ENCODE measurements around the gene POLR1D. TPM values are rescaled to one million over a fixed set of nuclear protein-coding genes. Genes with fewer than 3 reads are reported as not detected.

The POLR1D gene
- total RNA-seq, 1 donor from 2014 or later = 140 TPM

DNA sequence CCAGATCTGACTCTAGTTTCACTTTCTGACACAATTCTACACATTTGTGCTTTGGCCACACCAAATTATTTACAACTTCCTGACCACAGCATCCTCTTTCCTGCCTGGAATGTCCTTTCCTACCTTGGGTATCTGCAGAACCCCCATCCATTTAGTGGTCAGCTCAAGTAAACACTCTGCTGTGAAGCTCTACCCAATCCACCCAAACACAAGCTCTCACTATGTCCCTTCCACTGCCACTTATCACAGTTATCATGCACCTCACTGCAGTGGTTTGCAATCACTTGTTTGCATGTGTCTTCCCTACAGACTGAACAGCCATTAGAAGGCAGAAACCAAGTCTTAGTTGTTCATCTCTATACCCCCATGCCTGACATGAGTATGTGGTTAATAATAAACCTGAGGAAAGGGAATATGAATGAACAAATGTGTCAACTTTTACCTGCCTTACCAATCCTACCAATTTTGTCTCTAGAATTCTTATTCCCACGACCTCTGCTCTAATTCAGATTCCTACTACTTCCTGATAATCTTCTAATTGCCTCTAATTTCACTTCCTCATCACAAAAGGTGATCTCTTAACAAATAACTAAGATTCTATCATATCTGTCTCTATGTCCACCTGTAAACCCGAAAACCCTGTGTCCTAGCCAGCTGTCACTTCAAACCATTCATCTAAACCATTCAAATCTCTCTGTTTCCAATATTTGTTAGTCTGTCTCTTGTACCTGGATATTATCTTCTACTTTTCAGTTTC lies 26.5 kb upstream of the POLR1D start:
- DNase-seq (ENCODE audit: low read depth) = no peak
- Histone ChIP-seq H3K4me3 (ENCODE audit: low read depth, low read length) (no peak overlapping the region), H3K27me3 (ENCODE audit: control insufficient read depth, insufficient read depth, low read length) (no peaks in the 10 kb centered on the region), H3K36me3 (ENCODE audit: control insufficient read depth, insufficient read depth, low read length) (no peaks in the 10 kb centered on the region)
- no peak for FAIRE-seq
- TF ChIP-seq, protein P1, sequence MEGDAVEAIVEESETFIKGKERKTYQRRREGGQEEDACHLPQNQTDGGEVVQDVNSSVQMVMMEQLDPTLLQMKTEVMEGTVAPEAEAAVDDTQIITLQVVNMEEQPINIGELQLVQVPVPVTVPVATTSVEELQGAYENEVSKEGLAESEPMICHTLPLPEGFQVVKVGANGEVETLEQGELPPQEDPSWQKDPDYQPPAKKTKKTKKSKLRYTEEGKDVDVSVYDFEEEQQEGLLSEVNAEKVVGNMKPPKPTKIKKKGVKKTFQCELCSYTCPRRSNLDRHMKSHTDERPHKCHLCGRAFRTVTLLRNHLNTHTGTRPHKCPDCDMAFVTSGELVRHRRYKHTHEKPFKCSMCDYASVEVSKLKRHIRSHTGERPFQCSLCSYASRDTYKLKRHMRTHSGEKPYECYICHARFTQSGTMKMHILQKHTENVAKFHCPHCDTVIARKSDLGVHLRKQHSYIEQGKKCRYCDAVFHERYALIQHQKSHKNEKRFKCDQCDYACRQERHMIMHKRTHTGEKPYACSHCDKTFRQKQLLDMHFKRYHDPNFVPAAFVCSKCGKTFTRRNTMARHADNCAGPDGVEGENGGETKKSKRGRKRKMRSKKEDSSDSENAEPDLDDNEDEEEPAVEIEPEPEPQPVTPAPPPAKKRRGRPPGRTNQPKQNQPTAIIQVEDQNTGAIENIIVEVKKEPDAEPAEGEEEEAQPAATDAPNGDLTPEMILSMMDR (IDR thresholded peaks at IDR 0.05; ENCODE audit: insufficient read depth, low read length, severe bottlenecking) = no peak

GRCh38 chr13:27599096-27599495 lies 22.6 kb upstream of the POLR1D start:
- Histone ChIP-seq H3K27me3 (ENCODE audit: control insufficient read depth, insufficient read depth, low read length) (no peaks in the 10 kb centered on the region), H3K4me3 (ENCODE audit: low read depth, low read length) (no peak overlapping the region), H3K36me3 (ENCODE audit: control insufficient read depth, insufficient read depth, low read length) (no peaks in the 10 kb centered on the region)
- FAIRE-seq (no peak), DNase-seq (ENCODE audit: low read depth) (no peak)
- TF ChIP-seq, protein P1 (IDR thresholded peaks at IDR 0.05; ENCODE audit: insufficient read depth, low read length, severe bottlenecking) = no peak

DNA sequence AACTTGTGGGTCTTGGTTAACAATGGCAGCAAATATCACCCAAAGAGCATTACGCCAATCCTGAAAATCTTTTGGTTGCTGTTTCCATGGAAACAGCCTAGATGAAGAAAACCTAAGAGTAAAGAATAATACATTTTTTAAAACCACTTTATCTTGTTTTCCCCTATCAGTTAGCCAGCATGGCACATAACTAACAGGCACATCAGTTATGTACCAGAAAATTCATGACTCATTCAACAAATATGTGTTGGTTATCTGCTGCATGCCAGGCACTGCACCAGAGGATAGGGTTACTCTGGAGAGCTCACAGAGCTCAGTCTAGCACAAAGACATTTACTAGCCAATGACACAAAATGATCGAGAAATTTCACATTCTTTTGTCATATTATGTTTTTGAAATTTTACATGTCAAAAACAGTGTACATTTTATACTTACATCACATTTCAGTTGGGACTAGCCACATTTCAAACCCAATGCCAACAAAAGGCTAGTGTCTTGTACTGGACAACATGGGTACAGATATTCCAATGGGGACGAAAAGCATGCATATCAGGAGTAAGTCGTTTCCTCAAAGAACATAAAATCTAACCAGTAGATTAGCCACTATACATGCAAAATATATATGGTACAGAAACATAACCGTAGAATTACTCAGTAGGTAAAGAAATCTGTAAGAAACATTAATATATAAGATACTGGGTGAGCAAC lies 21.7 kb upstream of the POLR1D start:
- Histone ChIP-seq H3K4me3 (ENCODE audit: low read depth, low read length) (no peak overlapping the region), H3K27me3 (ENCODE audit: control insufficient read depth, insufficient read depth, low read length) (no peaks in the 10 kb centered on the region), H3K36me3 (ENCODE audit: control insufficient read depth, insufficient read depth, low read length) (no peaks in the 10 kb centered on the region)
- peak; percentile 80 for DNase-seq (ENCODE audit: low read depth)
- no peak for FAIRE-seq
- TF ChIP-seq, protein P1 (IDR thresholded peaks at IDR 0.05; ENCODE audit: insufficient read depth, low read length, severe bottlenecking) = no peak

- Histone ChIP-seq H3K36me3 (ENCODE audit: control insufficient read depth, insufficient read depth, low read length) (no peaks in the 10 kb centered on the region), H3K27me3 (ENCODE audit: control insufficient read depth, insufficient read depth, low read length) (no peaks in the 10 kb centered on the region), H3K4me3 (ENCODE audit: low read depth, low read length) (no peak overlapping the region)
- TF ChIP-seq, protein P1 (IDR thresholded peaks at IDR 0.05; ENCODE audit: insufficient read depth, low read length, severe bottlenecking) = no peak
- no peak for FAIRE-seq
- no peak for DNase-seq (ENCODE audit: low read depth)
Measured at GRCh38 chr13:27600711-27601110, 21.0 kb upstream of the POLR1D start.

GRCh38 chr13:27601208-27601607 lies 20.5 kb upstream of the POLR1D start:
- FAIRE-seq = no peak
- no peak overlapping the region for H3K4me3 ChIP-seq (ENCODE audit: low read depth, low read length)
- no peaks in the 10 kb centered on the region for H3K36me3 ChIP-seq (ENCODE audit: control insufficient read depth, insufficient read depth, low read length)
- no peak for DNase-seq (ENCODE audit: low read depth)
- no peaks in the 10 kb centered on the region for H3K27me3 ChIP-seq (ENCODE audit: control insufficient read depth, insufficient read depth, low read length)
- TF ChIP-seq, protein P1 (IDR thresholded peaks at IDR 0.05; ENCODE audit: insufficient read depth, low read length, severe bottlenecking) = no peak

All from bronchial epithelial cell (primary cell).